Neural progenitor cell (in vitro differentiated cells): ENCODE measurements around the gene RGS14.

Experiments
- EZH2 ChIP-seq: fragments of 200-600 bp; sonication (generic); IDR thresholded peaks from 2 replicates; pipeline ENCODE4 v1.6.1; 2017; ENCODE audit warnings: antibody characterized with exemption, mild to moderate bottlenecking, moderate library complexity
- TF ChIP-seq, protein P1 (sequence below): fragments of 200-600 bp; sonication (generic); IDR thresholded peaks from 2 replicates; pipeline ENCODE4 v1.5.1; 2017; ENCODE audit warnings: antibody characterized with exemption, mild to moderate bottlenecking

DNA sequence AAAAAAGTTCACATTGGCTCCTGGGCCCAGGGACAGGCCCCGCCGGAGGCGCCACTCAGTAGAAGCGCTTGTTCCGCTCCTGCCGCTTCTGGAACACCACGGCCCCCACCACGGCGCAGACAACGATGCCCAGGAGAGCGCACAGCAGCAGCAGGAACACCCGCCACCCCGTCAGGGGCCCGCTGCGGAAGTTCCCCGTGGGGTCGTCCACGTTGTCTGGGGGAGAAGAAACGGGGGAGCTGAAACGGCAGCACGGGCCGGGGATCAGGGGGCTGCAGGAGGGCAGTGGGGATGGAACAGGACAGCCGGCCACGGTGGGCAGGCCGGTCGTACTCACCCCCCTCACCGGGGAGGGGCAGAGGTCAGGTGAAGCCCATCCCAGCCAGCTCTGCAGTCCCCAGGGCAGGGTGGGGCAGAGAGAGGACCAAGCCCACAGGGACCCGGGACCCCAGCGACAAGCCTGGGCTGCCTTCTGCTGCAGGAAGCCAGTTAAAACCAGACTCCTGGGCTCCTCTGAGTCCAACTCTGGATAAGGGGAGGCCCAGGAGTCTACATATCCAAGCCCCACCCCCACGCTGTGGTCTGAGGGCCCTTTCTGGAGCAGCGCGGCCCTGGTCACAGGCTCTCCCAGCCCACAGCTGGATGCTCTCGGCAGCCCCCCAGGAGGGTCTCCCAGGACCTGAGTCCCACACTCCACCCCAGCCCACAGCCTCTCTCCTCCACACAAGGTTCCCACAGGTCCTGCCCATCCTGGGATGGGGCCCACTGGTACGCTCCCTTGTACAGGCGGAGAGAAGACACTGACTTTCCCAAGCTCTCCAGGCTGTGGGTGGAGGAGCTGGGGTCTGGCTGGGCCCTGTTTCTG is 25.5 kb upstream of the RGS14 start:
- TF ChIP-seq, protein P1, sequence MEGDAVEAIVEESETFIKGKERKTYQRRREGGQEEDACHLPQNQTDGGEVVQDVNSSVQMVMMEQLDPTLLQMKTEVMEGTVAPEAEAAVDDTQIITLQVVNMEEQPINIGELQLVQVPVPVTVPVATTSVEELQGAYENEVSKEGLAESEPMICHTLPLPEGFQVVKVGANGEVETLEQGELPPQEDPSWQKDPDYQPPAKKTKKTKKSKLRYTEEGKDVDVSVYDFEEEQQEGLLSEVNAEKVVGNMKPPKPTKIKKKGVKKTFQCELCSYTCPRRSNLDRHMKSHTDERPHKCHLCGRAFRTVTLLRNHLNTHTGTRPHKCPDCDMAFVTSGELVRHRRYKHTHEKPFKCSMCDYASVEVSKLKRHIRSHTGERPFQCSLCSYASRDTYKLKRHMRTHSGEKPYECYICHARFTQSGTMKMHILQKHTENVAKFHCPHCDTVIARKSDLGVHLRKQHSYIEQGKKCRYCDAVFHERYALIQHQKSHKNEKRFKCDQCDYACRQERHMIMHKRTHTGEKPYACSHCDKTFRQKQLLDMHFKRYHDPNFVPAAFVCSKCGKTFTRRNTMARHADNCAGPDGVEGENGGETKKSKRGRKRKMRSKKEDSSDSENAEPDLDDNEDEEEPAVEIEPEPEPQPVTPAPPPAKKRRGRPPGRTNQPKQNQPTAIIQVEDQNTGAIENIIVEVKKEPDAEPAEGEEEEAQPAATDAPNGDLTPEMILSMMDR: no peak
- TF ChIP-seq EZH2: no peak
